ENCODE measurements around the gene RGS16.
"Not testable (repeated sequence)": the region's sequence is repeated elsewhere in the genome, so short reads cannot be mapped to it uniquely, and the experiment has no call there.

The RGS16 gene

DNA sequence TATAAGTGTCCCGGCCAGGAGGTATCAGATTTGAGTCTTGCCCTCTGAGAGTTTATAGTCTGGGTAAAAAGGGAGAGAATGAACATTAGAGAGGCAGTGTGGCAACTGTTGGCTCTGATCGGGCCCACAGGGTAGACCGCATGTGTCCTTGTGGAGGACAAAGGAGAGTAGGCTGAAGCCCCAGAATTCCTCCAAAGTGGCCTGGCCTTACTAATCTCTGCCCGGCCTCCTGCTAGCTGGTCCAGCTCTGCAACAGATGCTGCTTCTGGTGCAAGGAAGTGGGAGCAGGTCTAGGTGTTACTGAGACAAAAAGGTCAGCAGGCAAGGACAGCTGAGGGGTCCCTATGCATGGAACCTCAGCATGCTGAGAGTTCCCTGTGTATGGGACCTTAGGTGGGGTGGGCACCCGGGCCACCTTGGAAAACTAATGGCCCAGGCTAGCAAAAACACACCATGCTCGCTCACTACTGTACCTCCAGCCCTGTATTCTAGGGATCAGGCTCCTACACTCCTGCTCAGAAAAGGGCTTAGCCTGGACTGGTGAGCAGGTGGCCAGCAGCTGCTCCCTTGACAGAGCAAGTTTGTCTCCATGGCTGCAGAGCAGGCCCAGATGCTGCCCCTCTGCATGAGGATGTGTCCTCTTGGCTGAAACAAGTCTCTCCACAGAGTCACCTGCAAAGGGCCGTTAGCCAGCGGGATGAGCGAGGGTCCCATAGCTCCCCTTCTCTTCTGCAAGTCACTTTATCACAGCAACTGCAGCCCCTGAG, 30.3 kb upstream of the RGS16 start:
- DNase-seq (ENCODE audit: low spot score in 2 of 2) (no peak), ATAC-seq (ENCODE audit: low read depth) (no peak)
- H3K27me3 Mint-ChIP-seq = peaks cover 7% of the 10 kb centered on the region
- H3K9me3 Mint-ChIP-seq = no peaks in the 10 kb centered on the region
- no peak overlapping the region for H3K4me3 Mint-ChIP-seq
- no peaks in the 10 kb centered on the region for H3K36me3 Mint-ChIP-seq
- peak overlapping the region; percentile 77 for H3K27ac Mint-ChIP-seq
- H3K4me1 Mint-ChIP-seq = peaks cover 36% of the 10 kb centered on the region

DNA sequence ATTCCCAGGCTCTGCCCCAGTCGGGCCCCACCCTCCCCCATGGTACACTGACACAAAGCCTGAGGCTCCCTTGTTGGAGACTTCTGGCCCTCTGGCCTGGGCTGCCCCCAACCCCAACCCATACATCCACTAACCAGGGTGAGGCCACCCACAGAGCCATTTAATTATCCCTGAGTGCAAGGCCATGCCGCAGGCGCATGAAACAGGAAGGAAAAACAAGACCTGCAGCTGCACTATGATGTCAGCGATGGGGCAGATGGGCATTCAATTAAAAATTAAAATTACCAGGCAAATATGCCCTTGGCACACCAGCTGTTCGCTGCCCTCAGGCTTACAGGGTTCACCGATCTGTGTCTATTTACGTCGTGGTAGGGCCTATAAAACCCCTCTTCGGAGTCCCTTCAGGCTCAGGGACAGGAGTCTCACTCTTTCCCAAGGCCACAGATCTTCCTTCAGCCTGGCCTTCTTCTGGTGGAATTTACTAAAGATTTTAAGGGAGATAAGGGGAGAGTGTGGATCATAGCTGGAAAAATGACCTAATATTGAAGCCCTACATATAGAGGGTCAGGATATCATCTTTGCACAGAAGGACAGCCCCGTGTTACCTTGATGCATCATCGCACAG, 29.6 kb upstream of the RGS16 start:
- peaks cover 7% of the 10 kb centered on the region for H3K27me3 Mint-ChIP-seq
- no peaks in the 10 kb centered on the region for H3K9me3 Mint-ChIP-seq
- ATAC-seq (ENCODE audit: low read depth) = peak; percentile 80
- DNase-seq (ENCODE audit: low spot score in 2 of 2) = no peak
- peaks cover 42% of the 10 kb centered on the region for H3K4me1 Mint-ChIP-seq
- H3K4me3 Mint-ChIP-seq = no peak overlapping the region
- peak overlapping the region; percentile 77 for H3K27ac Mint-ChIP-seq
- H3K36me3 Mint-ChIP-seq = no peaks in the 10 kb centered on the region

DNA sequence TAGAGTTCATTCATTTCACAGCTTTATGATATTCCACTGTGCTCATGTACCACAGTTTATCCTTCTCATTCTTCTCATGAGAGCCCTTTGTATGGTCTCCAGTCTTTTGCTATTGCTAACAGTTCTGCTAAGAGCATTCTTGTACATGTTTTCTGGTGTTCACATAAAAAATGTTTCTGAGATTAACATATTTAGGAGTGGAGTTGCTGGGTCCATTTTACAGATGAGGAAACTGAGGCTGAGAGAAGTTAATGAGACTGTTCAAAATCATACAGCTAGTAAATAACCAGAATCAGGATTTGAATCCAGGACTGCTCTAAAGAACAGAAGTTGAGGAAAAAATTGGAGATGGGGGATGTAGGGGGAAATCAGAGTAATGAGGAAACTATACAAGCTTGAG, 28.8 kb upstream of the RGS16 start:
- Mint-ChIP-seq H3K9me3 (no peaks in the 10 kb centered on the region), H3K36me3 (no peaks in the 10 kb centered on the region), H3K4me3 (no peak overlapping the region), H3K27ac (no peak overlapping the region), H3K4me1 (peaks cover 42% of the 10 kb centered on the region), H3K27me3 (peaks cover 7% of the 10 kb centered on the region)
- no peak for DNase-seq (ENCODE audit: low spot score in 2 of 2)
- no peak for ATAC-seq (ENCODE audit: low read depth)

DNA sequence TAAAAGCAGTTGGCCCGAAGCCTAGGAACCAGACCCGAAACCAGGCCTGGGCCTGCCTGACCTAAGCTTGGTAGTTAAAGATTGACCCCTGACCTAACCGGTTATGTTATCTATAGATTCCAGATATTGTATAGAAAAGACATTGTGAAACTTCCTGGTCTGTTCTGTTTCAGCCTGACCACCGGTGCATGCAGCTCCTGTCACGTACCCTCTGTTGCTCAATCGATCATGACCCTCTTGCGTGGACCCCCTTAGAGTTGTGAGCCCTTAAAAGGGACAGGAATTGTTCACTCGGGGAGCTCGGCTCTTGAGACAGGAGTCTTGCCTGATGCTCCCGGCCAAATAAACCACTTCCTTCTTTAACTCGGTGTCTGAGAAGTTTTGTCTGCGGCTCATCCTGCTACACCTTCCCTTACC, 28.3 kb upstream of the RGS16 start:
- peak overlapping the region; percentile 36 for H3K27ac Mint-ChIP-seq
- DNase-seq (ENCODE audit: low spot score in 2 of 2); H3K27me3 Mint-ChIP-seq; H3K9me3 Mint-ChIP-seq; H3K36me3 Mint-ChIP-seq; ATAC-seq (ENCODE audit: low read depth): not testable (repeated sequence)
- peak overlapping the region; percentile 56 for H3K4me3 Mint-ChIP-seq
- H3K4me1 Mint-ChIP-seq = peaks cover 42% of the 10 kb centered on the region

DNA sequence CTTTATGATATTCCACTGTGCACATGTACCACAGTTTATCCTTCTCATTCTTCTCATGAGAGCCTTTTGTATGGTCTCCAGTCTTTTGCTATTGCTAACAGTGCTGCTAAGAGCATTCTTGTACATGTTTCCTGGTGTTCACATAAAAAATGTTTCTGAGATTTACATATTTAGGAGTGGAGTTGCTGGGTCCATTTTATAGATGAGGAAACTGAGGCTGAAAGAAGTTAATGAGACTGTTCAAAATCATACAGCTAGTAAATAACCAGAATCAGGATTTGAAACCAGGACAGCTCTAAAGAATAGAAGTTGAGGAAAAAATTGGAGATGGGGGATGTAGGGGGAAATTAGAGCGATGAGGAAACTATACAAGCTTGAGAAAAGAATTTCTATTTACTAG, 27.8 kb upstream of the RGS16 start:
- ATAC-seq (ENCODE audit: low read depth) (no peak), DNase-seq (ENCODE audit: low spot score in 2 of 2) (no peak)
- peak overlapping the region; percentile 36 for H3K27ac Mint-ChIP-seq
- H3K27me3 Mint-ChIP-seq = peaks cover 2% of the 10 kb centered on the region
- peak overlapping the region; percentile 8 for H3K4me3 Mint-ChIP-seq
- no peaks in the 10 kb centered on the region for H3K36me3 Mint-ChIP-seq
- no peaks in the 10 kb centered on the region for H3K9me3 Mint-ChIP-seq
- H3K4me1 Mint-ChIP-seq = peaks cover 42% of the 10 kb centered on the region

DNA sequence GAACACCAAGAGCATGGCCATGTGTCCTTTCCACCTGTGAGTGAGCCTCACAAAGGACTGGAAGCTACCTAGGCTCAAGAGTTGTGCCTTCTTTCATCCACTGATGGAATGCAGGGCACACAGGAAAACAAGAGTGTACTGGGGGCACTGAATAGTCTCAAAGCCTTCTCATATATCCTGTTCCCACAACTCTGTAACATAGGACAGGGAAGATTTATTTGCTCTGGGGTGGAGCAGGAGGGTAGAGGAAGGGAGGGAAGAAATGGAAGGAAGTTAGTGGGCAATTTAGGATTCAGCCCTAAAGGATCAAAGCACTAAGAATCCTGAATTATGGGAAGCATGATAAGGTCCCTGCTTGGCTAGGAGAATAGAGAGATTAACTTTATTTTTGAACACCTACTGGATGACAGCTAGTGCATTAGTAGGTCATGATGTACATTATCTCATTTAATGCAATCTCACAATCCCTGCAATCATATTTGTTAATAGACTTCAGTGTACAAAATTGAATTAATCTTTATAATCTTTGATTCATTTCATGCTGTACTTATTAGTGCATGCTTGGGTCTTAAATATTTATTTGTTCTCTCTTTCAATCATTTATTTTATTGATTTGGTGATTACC, 27.0 kb upstream of the RGS16 start:
- ATAC-seq (ENCODE audit: low read depth) (no peak), DNase-seq (ENCODE audit: low spot score in 2 of 2) (no peak)
- Mint-ChIP-seq H3K4me3 (no peak overlapping the region), H3K27me3 (peaks cover 2% of the 10 kb centered on the region), H3K9me3 (no peaks in the 10 kb centered on the region), H3K4me1 (peaks cover 42% of the 10 kb centered on the region), H3K36me3 (no peaks in the 10 kb centered on the region), H3K27ac (no peak overlapping the region)

DNA sequence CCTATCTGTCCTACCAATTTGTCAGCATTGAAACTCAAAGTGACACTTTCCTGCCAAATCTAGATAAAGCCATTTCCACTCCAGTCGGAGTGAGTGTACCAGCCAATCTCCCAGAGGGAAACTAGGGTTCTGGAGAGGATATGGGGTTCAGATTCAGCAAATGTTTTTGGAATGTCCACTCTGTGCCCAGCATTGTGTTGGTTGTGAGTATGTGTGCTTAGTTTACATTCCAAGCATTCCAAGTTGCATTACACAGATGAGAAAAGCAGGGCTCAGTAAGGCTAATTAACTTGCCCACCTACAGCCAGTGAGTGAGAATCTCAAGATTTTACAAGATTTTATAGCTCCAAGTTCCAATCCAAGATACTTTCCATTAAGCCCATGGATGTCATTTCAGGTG, 26.4 kb upstream of the RGS16 start:
- no peak overlapping the region for H3K4me3 Mint-ChIP-seq
- H3K9me3 Mint-ChIP-seq = no peaks in the 10 kb centered on the region
- no peaks in the 10 kb centered on the region for H3K36me3 Mint-ChIP-seq
- DNase-seq (ENCODE audit: low spot score in 2 of 2) (no peak), ATAC-seq (ENCODE audit: low read depth) (no peak)
- peaks cover 42% of the 10 kb centered on the region for H3K4me1 Mint-ChIP-seq
- H3K27me3 Mint-ChIP-seq = peaks cover under 1% of the 10 kb centered on the region
- no peak overlapping the region for H3K27ac Mint-ChIP-seq

DNA sequence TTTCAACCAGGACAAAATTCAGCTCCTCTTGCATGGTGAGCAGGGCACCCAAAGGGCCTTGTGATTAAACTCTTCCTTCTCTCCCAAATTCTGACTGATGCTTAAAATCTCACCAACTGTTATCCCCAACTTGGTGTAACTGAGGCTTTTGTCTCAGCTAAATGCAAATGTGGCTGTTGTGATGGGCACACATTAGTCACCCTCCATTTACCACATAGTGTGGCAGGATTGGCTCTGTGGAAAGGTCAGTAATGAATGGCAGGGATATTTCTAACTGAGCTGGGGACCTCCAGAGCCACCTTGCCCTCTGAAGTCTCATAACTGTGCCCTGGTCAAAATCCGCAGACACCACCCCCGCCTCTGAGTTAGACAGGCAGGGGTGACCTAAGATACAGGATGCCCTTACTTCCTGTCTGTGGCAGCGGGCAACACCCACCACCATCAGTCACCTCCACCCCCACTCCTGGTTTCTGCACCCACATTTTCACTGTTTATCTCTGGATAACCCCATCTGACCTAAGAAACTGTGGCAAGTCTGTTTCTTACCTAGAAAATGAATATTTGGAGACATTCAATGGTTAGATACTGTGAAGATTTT, 25.4 kb upstream of the RGS16 start:
- Mint-ChIP-seq H3K36me3 (no peaks in the 10 kb centered on the region), H3K27ac (peak overlapping the region; percentile 36), H3K27me3 (no peaks in the 10 kb centered on the region), H3K4me3 (no peak overlapping the region), H3K9me3 (no peaks in the 10 kb centered on the region), H3K4me1 (peaks cover 46% of the 10 kb centered on the region)
- ATAC-seq (ENCODE audit: low read depth) (peak; percentile 62), DNase-seq (ENCODE audit: low spot score in 2 of 2) (no peak)

DNA sequence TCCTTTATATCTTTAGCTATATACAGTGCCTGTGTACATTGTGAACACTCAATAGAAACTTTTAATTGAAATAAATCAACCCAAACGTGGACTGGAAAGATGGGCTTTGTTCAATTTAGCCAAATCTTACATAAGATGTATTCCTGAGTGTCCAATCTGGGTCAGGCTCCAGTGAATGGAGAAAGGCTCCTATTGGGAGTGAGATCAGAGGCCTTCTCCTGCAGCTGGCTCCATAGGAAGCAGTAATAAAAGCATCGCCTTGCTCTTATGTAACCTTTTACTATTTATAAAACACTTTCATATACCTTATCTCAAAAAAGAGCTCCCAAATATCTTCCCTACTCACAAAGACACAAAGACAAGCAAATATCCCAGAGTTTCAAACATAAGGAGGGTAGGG, 24.9 kb upstream of the RGS16 start:
- no peaks in the 10 kb centered on the region for H3K36me3 Mint-ChIP-seq
- no peaks in the 10 kb centered on the region for H3K9me3 Mint-ChIP-seq
- no peak for DNase-seq (ENCODE audit: low spot score in 2 of 2)
- no peak for ATAC-seq (ENCODE audit: low read depth)
- H3K27me3 Mint-ChIP-seq = no peaks in the 10 kb centered on the region
- no peak overlapping the region for H3K4me3 Mint-ChIP-seq
- H3K4me1 Mint-ChIP-seq = peaks cover 48% of the 10 kb centered on the region
- peak overlapping the region; percentile 36 for H3K27ac Mint-ChIP-seq

DNA sequence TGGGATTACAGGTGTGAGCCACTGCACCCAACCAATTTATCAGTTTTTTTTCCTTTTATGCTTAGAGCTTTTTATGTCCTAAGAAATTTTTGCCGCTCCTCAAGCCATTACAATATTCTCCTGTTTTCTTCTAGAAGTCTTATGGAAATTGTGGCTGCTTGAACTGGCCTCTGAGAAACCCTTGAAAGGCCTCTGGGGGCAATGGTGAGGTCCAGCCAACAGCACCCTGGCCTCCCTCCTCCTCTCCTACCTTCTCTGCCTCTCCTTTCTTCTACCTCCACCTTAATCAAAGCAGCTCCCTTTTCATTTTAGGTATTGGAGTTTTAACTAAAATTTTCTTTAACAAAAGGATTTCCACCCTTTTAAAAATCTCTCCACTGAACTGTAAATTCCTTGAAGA, 24.5 kb upstream of the RGS16 start:
- Mint-ChIP-seq H3K4me1 (peaks cover 46% of the 10 kb centered on the region), H3K27ac (no peak overlapping the region), H3K27me3 (no peaks in the 10 kb centered on the region), H3K9me3 (no peaks in the 10 kb centered on the region), H3K36me3 (no peaks in the 10 kb centered on the region), H3K4me3 (no peak overlapping the region)
- DNase-seq (ENCODE audit: low spot score in 2 of 2) (no peak), ATAC-seq (ENCODE audit: low read depth) (no peak)

DNA sequence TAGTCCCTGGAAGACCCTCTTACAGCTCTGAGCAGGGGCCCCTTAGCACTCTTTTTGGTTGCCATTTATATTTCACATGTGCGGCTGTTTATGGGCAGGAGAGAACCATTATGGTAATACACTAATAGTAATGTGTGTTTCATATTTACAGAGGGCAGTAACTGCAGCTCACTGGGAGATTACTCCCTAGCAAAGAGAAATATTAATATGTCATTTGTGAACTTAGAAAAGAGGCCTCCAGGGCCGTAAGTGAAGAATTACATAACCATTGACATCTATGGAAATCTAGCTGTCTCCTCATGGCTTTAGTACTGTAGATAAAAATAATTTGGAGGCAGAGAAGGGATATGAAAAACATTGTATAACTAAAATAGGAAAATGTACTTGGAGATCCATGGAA, 23.4 kb upstream of the RGS16 start:
- Mint-ChIP-seq H3K36me3 (no peaks in the 10 kb centered on the region), H3K27ac (no peak overlapping the region), H3K4me3 (no peak overlapping the region), H3K27me3 (no peaks in the 10 kb centered on the region), H3K9me3 (no peaks in the 10 kb centered on the region), H3K4me1 (peaks cover 49% of the 10 kb centered on the region)
- ATAC-seq (ENCODE audit: low read depth) = no peak
- no peak for DNase-seq (ENCODE audit: low spot score in 2 of 2)

DNA sequence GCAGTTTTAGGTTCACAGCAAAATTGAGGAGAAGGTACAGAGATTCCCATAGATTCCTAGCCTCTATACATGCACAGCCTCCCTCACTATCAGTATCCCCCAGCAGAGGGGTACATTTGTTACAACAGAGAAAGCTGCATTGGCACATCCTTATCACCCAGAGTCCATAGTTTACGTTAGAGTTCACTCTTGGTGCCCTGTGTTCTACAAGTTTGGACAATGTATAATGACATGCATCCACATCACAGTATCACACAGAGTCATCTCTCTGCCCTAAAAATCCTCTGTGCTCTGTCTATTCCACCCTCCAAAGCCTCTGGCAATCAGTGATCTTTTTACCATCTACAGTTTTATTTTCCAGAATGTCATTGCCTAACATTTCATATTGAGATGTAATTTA, 22.3 kb upstream of the RGS16 start:
- ATAC-seq (ENCODE audit: low read depth) = no peak
- Mint-ChIP-seq H3K4me1 (peaks cover 42% of the 10 kb centered on the region), H3K9me3 (no peaks in the 10 kb centered on the region), H3K27ac (no peak overlapping the region), H3K27me3 (no peaks in the 10 kb centered on the region), H3K4me3 (no peak overlapping the region), H3K36me3 (no peaks in the 10 kb centered on the region)
- DNase-seq (ENCODE audit: low spot score in 2 of 2) = no peak

DNA sequence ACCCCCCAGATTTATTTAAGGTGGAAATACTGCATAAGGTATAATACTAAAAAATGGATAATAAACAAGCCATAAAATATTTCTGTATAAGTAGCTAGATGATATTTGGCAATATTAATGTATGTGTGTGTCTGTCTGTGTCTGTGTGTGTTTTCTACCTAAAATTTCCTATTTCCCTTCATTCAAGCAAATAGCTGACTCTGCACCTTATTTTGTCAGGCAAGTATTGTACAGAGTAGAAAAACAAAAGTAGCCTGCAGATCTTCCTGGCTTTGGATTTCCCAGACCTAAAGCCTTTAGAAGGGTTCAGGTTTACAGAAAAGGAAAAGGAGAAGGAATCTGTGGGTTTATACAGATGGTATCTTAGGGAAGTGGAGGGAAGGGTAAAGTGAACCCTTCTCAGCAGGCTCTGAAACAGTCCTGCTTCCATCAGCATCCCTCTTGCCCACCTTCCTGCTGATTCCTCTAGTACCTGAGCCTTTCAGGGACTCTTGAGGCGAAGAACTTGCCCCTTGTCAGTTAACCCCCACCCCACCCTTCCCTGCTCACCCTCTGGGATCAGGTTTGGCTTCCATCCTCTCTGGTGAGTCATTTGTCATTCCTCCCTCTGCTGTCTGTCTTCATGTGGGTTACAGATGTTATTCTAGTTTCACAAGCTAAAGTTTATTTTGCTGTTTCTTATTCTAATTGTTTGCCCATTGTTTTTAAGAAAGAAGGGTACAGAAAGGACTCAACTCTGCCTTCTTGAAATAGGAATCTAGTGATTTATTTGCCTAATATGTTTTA, 21.7 kb upstream of the RGS16 start:
- Mint-ChIP-seq H3K4me1 (peaks cover 39% of the 10 kb centered on the region), H3K36me3 (no peaks in the 10 kb centered on the region), H3K9me3 (no peaks in the 10 kb centered on the region), H3K27me3 (no peaks in the 10 kb centered on the region), H3K27ac (no peak overlapping the region), H3K4me3 (no peak overlapping the region)
- no peak for ATAC-seq (ENCODE audit: low read depth)
- DNase-seq (ENCODE audit: low spot score in 2 of 2) = no peak

DNA sequence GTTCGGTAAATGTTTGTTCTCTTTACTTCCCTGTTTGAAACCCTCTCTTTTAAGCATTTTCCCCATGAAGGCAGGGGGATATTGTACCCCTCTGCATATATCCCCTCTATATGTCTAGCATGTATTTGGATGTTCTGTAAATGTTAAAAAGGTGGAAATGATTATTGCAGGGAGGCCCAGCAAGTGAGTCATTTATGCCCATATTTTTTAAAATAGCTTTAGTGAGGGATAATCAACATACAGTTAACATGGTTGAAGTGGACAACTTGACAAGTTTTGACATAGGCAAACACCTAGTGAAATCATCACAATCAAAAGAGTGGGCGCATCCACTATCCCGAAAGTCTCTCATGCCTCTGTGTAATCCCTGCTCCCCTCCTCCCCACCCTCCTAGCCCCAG, 20.8 kb upstream of the RGS16 start:
- Mint-ChIP-seq H3K9me3 (peaks cover 2% of the 10 kb centered on the region), H3K27me3 (no peaks in the 10 kb centered on the region), H3K4me1 (peaks cover 33% of the 10 kb centered on the region), H3K4me3 (no peak overlapping the region), H3K36me3 (peaks cover 2% of the 10 kb centered on the region), H3K27ac (peak overlapping the region; percentile 74)
- ATAC-seq (ENCODE audit: low read depth) (no peak), DNase-seq (ENCODE audit: low spot score in 2 of 2) (no peak)
